Upper lobe of left lung (tissue), 6 donors: Measurements from ENCODE around the gene GNA14. TPM values are rescaled to one million over a fixed set of nuclear protein-coding genes. Genes with fewer than 3 reads are reported as not detected.

Experiments used
- ATAC-seq, 2 donors: fragments of 200-7000 bp; cut with Tn5 transposase; one replicate each; pipeline ENCODE4 v1.9.1; 2022; ENCODE audit warnings: mild to moderate bottlenecking in 2 of 2, moderate library complexity in 2 of 2; ENCODE audit not compliant: low FRiP score in 2 of 2
- DNase-seq, 2 donors: peaks; one replicate each; pipeline ENCODE4 v3.0.0-alpha.2; 2019 to 2020
- H3K27ac ChIP-seq, 4 donors: fragments of 200-600 bp; sonication (generic); one replicate each; pipeline ENCODE4 v1.5.1; 2016 to 2019
- H3K27me3 ChIP-seq, 4 donors: fragments of 200-600 bp; sonication (generic); one replicate each; pipeline ENCODE4 v1.5.1; 2017 to 2019
- H3K36me3 ChIP-seq, 4 donors: fragments of 200-600 bp; sonication (generic); one replicate each; pipeline ENCODE4 v1.5.1; 2016 to 2019
- H3K4me1 ChIP-seq, 4 donors: fragments of 200-600 bp; sonication (generic); one replicate each; pipeline ENCODE4 v1.5.1; 2018 to 2019
- H3K4me3 ChIP-seq, 4 donors: fragments of 200-600 bp; sonication (generic); one replicate each; pipeline ENCODE4 v1.5.1; 2017 to 2019; ENCODE audit warnings: mild to moderate bottlenecking in 2 of 4, moderate library complexity in 1 of 4
- H3K9me3 ChIP-seq, 4 donors: fragments of 200-600 bp; sonication (generic); one replicate each; pipeline ENCODE4 v1.5.1; 2018 to 2019
- CTCF ChIP-seq, 6 experiments: fragments of 450-650 bp in 4 of 6; fragments of 200-600 bp in 2 of 6; sonication (generic) in 2 of 6; IDR thresholded peaks; one replicate each; pipeline ENCODE4 v1.5.1; 2016 to 2019; ENCODE audit warnings: antibody characterized with exemption in 6 of 6
- EP300 ChIP-seq, 4 donors: sonication (generic); formaldehyde crosslinking; IDR thresholded peaks; one replicate each; pipeline ENCODE4 v1.5.1; 2017; ENCODE audit warnings: antibody characterized with exemption in 4 of 4, control low read depth in 2 of 4
- POLR2A ChIP-seq, 4 donors: fragments of 450-650 bp; IDR thresholded peaks; one replicate each; pipeline ENCODE4 v1.5.1; 2016 to 2017; ENCODE audit warnings: antibody characterized with exemption in 4 of 4, mild to moderate bottlenecking in 2 of 4
- POLR2AphosphoS5 ChIP-seq, 2 donors: sonication (generic); formaldehyde crosslinking; IDR thresholded peaks; one replicate each; pipeline ENCODE4 v1.5.1; 2017; ENCODE audit warnings: antibody characterized with exemption in 2 of 2
- WGBS, 2 donors: methylation state at CpG; one replicate each; pipeline ENCODE4 v1.1.5; 2017 to 2018; 5-methylcytosine and 5-hydroxymethylcytosine counted together
- total RNA-seq, 6 donors: library from RNA; depleted of rRNA in 4 of 6; stranded (reverse); fragments of >200 nt in 4 of 6; gene quantifications; one replicate each; pipeline versions ENCODE4 v1.1.0 to v1.2.1, GENCODE V29; 2016 to 2021
- donor health status: DM: no; HTN: no; CAD: no; lungs with moderate emphysema.
- donor health status: DM: no; HTN: yes; CAD: no; lungs with severe emphysema.

The GNA14 gene
- total RNA-seq, 6 donors from 2014 or later, result 6.0 to 28.3 (median 14.9) TPM

DNA sequence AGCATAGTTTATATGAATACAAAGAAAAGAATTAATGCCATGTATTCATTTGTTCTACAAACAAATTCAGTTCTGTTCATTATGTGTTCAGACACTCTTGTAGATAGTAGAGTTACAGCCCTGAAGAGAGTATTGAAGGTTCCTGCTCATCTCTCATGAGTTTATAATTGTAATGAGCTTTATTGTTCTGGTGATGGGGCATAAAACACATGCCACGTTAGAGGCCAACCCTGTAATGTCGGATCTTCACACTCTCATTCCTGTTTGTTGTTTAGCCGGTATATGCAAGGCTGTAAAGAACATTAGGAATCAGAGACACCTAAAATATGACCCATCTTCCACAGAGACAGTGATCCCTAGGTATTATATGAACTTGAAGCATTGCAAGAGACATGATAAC is 256.3 kb downstream of the GNA14 start:
- no peak for DNase-seq
- H3K27ac ChIP-seq, result no peak overlapping the region
- no peaks in the 10 kb centered on the region for H3K36me3 ChIP-seq
- 89 to 94% methylated on average over 3 of the region's 3 CpGs for WGBS, 2 donors
- H3K9me3 ChIP-seq, result no peaks in the 10 kb centered on the region
- H3K4me1 ChIP-seq, result no peaks in the 10 kb centered on the region
- H3K4me3 ChIP-seq, result no peak overlapping the region
- no peak for ATAC-seq
- no peaks in the 10 kb centered on the region for H3K27me3 ChIP-seq
- TF ChIP-seq POLR2A (IDR thresholded peaks at IDR 0.05) (no peak), CTCF (IDR thresholded peaks at IDR 0.05) (no peak), EP300 (IDR thresholded peaks at IDR 0.05) (no peak), POLR2AphosphoS5 (IDR thresholded peaks at IDR 0.05) (no peak)

DNA sequence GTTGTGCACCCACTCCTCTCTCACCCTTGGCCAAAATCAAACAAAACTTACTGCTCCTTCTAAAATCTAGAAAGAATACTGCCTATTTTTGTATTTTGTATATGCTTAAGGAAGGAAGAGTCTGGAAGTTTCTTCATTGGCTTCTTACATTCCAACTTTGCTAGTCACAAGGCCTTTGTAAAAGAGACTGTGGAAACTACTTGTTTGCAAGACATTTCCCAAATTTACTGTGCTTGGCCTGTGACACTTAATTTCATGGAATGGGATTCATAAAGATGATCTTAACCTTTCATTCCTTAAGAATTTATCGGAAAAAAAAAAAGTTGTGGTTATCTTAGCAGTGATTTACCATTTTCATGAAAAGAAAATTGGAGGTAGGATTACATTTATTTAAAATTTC is 261.9 kb downstream of the GNA14 start:
- DNase-seq, result no peak
- peaks cover 0 to 14% (median 0%) of the 10 kb centered on the region in 4 donors for H3K36me3 ChIP-seq
- TF ChIP-seq POLR2A (IDR thresholded peaks at IDR 0.05), result no peak
- no peak for TF ChIP-seq EP300 (IDR thresholded peaks at IDR 0.05)
- no peak for TF ChIP-seq CTCF (IDR thresholded peaks at IDR 0.05)
- no peak for TF ChIP-seq POLR2AphosphoS5 (IDR thresholded peaks at IDR 0.05)
- H3K27me3 ChIP-seq, result no peaks in the 10 kb centered on the region
- H3K9me3 ChIP-seq, result no peaks in the 10 kb centered on the region
- no peak overlapping the region for H3K27ac ChIP-seq
- no peak for ATAC-seq
- no peaks in the 10 kb centered on the region for H3K4me1 ChIP-seq
- WGBS, 2 donors, result 40 to 54% methylated on average over 1 of the region's 1 CpG
- H3K4me3 ChIP-seq, result no peak overlapping the region

DNA sequence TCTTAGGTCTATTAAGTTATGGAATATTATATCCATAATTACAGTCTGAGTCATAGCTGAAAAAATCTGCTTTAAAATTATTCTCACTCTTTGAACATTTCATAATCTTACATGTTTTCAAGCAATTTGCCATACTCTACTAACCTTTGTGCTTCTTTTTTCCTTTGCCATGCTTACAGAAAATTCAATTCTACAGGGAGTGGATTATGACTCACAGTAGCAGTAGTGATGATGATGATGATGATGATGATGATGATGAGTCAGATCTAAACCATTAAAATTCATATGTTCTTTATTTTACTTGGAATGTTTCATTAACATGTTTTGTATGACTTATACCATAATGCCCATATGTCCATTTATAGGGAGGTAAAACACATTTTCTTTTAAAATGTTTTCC is 263.7 kb downstream of the GNA14 start:
- Histone ChIP-seq H3K4me1 (no peaks in the 10 kb centered on the region), H3K36me3 (peaks cover 0 to 14% (median 0%) of the 10 kb centered on the region in 4 donors), H3K4me3 (no peak overlapping the region), H3K27ac (no peak overlapping the region), H3K27me3 (no peaks in the 10 kb centered on the region), H3K9me3 (no peaks in the 10 kb centered on the region)
- no peak for DNase-seq
- no peak for TF ChIP-seq CTCF (IDR thresholded peaks at IDR 0.05)
- TF ChIP-seq POLR2AphosphoS5 (IDR thresholded peaks at IDR 0.05), result no peak
- TF ChIP-seq EP300 (IDR thresholded peaks at IDR 0.05), result no peak
- no peak for TF ChIP-seq POLR2A (IDR thresholded peaks at IDR 0.05)
- ATAC-seq, result no peak

- DNase-seq, result no peak
These were observed 272.1 kb downstream of the GNA14 start for GRCh38 chr9:77375956-77376532.

More at GRCh38 chr9:77375956-77376532, 272.1 kb downstream of the GNA14 start:
- Histone ChIP-seq H3K4me3 (no peak overlapping the region), H3K27me3 (no peaks in the 10 kb centered on the region), H3K9me3 (no peaks in the 10 kb centered on the region), H3K27ac (no peak overlapping the region), H3K36me3 (peaks cover 2 to 4% (median 4%) of the 10 kb centered on the region in 4 donors), H3K4me1 (no peaks in the 10 kb centered on the region)
- no peak for ATAC-seq
- TF ChIP-seq POLR2A (IDR thresholded peaks at IDR 0.05) (no peak), POLR2AphosphoS5 (IDR thresholded peaks at IDR 0.05) (no peak), EP300 (IDR thresholded peaks at IDR 0.05) (no peak), CTCF (IDR thresholded peaks at IDR 0.05) (no peak)
- 96 to 97% methylated on average over 6 of the region's 6 CpGs for WGBS, 2 donors
